ENCODE data around the gene CLEC2A.

Gene CLEC2A

DNA sequence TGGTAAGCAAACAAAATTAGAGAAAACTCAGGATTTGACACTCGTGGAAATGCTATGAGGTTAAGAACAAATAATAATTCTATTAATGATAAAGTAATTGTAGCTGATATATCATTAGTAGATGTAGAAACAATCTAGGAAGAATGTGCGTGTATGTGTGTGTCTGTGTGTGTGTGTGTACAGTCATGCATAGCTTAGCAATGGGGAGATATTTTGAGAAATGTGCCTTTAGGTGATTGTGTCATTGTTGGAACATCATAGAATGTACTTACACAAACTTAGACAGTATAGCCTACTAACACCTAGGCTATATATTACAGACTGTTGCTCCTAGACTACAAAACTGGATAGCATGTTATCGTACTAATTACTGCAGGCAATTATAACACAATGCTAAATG is 5.3 kb downstream of the CLEC2A start:
- POLR2A ChIA-PET, result no interaction called here
- TF ChIP-seq, protein P1, sequence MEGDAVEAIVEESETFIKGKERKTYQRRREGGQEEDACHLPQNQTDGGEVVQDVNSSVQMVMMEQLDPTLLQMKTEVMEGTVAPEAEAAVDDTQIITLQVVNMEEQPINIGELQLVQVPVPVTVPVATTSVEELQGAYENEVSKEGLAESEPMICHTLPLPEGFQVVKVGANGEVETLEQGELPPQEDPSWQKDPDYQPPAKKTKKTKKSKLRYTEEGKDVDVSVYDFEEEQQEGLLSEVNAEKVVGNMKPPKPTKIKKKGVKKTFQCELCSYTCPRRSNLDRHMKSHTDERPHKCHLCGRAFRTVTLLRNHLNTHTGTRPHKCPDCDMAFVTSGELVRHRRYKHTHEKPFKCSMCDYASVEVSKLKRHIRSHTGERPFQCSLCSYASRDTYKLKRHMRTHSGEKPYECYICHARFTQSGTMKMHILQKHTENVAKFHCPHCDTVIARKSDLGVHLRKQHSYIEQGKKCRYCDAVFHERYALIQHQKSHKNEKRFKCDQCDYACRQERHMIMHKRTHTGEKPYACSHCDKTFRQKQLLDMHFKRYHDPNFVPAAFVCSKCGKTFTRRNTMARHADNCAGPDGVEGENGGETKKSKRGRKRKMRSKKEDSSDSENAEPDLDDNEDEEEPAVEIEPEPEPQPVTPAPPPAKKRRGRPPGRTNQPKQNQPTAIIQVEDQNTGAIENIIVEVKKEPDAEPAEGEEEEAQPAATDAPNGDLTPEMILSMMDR (IDR thresholded peaks at IDR 0.05; ENCODE audit: insufficient read depth, low read length, missing control alignments), result no peak
- H3K4me3 ChIP-seq (ENCODE audit: low read depth, low read length), result no peak overlapping the region
- CTCF ChIA-PET, result interaction anchor here (1.0 to 5.8 kb wide), 3 partner anchors 11 to 177 kb away, joined by 3 to 67 read pairs (median 4); no protein-coding TSS in a partner anchor
- no peak for DNase-seq (ENCODE audit: low read depth, low spot score)

GRCh38 chr12:9925705-9926393 is 6.3 kb downstream of the CLEC2A start:
- POLR2A ChIA-PET, result no interaction called here
- CTCF ChIA-PET, result interaction anchor here (5.8 kb wide), 1 partner anchor 176 kb away, joined by 67 read pairs; no protein-coding TSS in a partner anchor
- no peak overlapping the region for H3K4me3 ChIP-seq (ENCODE audit: low read depth, low read length)
- TF ChIP-seq, protein P1 (IDR thresholded peaks at IDR 0.05; ENCODE audit: insufficient read depth, low read length, missing control alignments), result peak; percentile 29
- DNase-seq (ENCODE audit: low read depth, low spot score), result no peak

GRCh38 chr12:9922429-9922828 is 9.7 kb downstream of the CLEC2A start:
- TF ChIP-seq, protein P1 (IDR thresholded peaks at IDR 0.05; ENCODE audit: insufficient read depth, low read length, missing control alignments), result no peak
- ChIA-PET POLR2A (no interaction called here), CTCF (interaction anchor here (2.7 kb wide), 1 partner anchor 173 kb away, joined by 10 read pairs; no protein-coding TSS in a partner anchor)

GRCh38 chr12:9920451-9920850 is 11.7 kb downstream of the CLEC2A start:
- no peak for DNase-seq (ENCODE audit: low read depth, low spot score)
- ChIA-PET CTCF (interaction anchor here (2.7 kb wide), 1 partner anchor 171 kb away, joined by 10 read pairs; no protein-coding TSS in a partner anchor), POLR2A (no interaction called here)
- TF ChIP-seq, protein P1 (IDR thresholded peaks at IDR 0.05; ENCODE audit: insufficient read depth, low read length, missing control alignments), result no peak
- H3K4me3 ChIP-seq (ENCODE audit: low read depth, low read length), result no peak overlapping the region

More at GRCh38 chr12:9922429-9922828, 9.7 kb downstream of the CLEC2A start:
- no peak for DNase-seq (ENCODE audit: low read depth, low spot score)
- H3K4me3 ChIP-seq (ENCODE audit: low read depth, low read length), result no peak overlapping the region

DNA sequence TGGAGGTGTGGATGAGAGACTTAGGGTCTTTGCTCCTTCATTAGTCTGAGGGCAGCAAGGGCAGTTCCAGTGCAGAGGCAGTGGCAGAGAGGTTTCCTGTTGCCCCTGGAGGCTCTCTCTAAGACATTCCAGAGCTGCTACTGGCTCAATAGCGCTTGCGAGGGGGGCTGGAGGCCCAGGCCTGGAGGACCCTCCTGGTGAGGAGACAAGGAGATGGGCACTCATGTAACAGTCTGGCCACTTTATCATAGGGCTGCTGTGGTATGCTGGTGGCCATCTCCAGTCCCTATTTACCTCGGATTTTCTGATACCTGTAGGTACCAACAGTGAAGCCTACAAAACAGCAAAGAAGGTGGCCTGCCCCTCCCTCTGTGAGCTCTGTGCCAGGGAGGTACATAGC is 12.7 kb downstream of the CLEC2A start:
- TF ChIP-seq, protein P1 (IDR thresholded peaks at IDR 0.05; ENCODE audit: insufficient read depth, low read length, missing control alignments), result no peak
- DNase-seq (ENCODE audit: low read depth, low spot score), result no peak
- no peak overlapping the region for H3K4me3 ChIP-seq (ENCODE audit: low read depth, low read length)
- ChIA-PET POLR2A (no interaction called here), CTCF (interaction anchor here (1.4 kb wide), 1 partner anchor 21 kb away, joined by 3 read pairs; no protein-coding TSS in a partner anchor)

- no peak overlapping the region for H3K4me3 ChIP-seq (ENCODE audit: low read depth, low read length)
- CTCF ChIA-PET, result no interaction called here
- no peak for DNase-seq (ENCODE audit: low read depth, low spot score)
- POLR2A ChIA-PET, result no interaction called here
- TF ChIP-seq, protein P1 (IDR thresholded peaks at IDR 0.05; ENCODE audit: insufficient read depth, low read length, missing control alignments), result no peak
Observed at GRCh38 chr12:9911708-9912107, 20.5 kb downstream of the CLEC2A start.

Measured in AG04449 (cell line).